HepG2 (cell line): Measurements from ENCODE around the gene CLCN4. TPM values are rescaled to one million over a fixed set of nuclear protein-coding genes. Genes with fewer than 3 reads are reported as not detected.

ENCODE experiments used
- ZBTB40 ChIP-seq, 2 experiments: fragments of 450-650 bp in 1 of 2; sonication (generic) in 1 of 2; formaldehyde crosslinking in 1 of 2; IDR thresholded peaks; 2 replicates each; pipeline versions ENCODE4 v1.6.1 to v1.8.0; 2016 to 2022; ENCODE audit warnings: antibody characterized with exemption in 1 of 2, mild to moderate bottlenecking in 1 of 2, missing genetic modification reagents in 1 of 2
- ZFP37 ChIP-seq: sonication (generic); formaldehyde crosslinking; IDR thresholded peaks from 2 replicates; pipeline ENCODE4 v1.4.0; 2020; ENCODE audit warnings: missing genetic modification reagents, borderline replicate concordance
- polyA plus RNA-seq, 8 experiments: library from polyadenylated mRNA; depleted of rRNA in 3 of 8; stranded (reverse) in 7 of 8; unstranded in 1 of 8; fragments of >200 nt; fragmentation: Illumina TruSeq in 4 of 8; extraction: Trizol in 4 of 8; gene quantifications; 2 replicates each; pipeline versions ENCODE4 v1.2.1 to v1.2.3, GENCODE V29; 2011 to 2016; ENCODE audit warnings: low read depth in 4 of 8, missing spikeins in 1 of 8, mixed read lengths in 1 of 8; ENCODE audit not compliant: insufficient read depth in 1 of 8
- total RNA-seq, 5 experiments: library from RNA; depleted of rRNA; stranded (reverse); fragments of >200 nt; fragmentation: Illumina TruSeq; extraction: Trizol; gene quantifications; 2 replicates each; pipeline ENCODE4 v1.2.3, GENCODE V29; 2016; ENCODE audit warnings: low read depth in 1 of 5

CLCN4 gene
- total and polyA plus RNA-seq, 2 of the 13 experiments (the other 11 are each of a cell fraction or from before 2014, with no cell fraction given), result 1.8 to 2.5 TPM

- TF ChIP-seq ZBTB40 (IDR thresholded peaks at IDR 0.05) (no peak), ZBTB40 (CRISPR knock-in tag; IDR thresholded peaks at IDR 0.05) (no peak), ZFP37 (no peak)
Observed at GRCh38 chrX:10286195-10286594, 129.4 kb downstream of the CLCN4 start (continued).

Other genes with a start within 250 kb of the CLCN4 start
- gene CLDN34, start 189.6 kb upstream of the CLCN4 start, total RNA-seq (2016; rRNA removed; fragmentation: Illumina TruSeq; extraction: Trizol), result 0.21 TPM in 1 of 2 replicates, not detected in the other
- not detected in 2 replicates for gene CLDN34, start 189.6 kb upstream of the CLCN4 start, polyA plus RNA-seq (2011; rRNA removed)